ENCODE data around the gene TAX1BP3.

Gene TAX1BP3

DNA sequence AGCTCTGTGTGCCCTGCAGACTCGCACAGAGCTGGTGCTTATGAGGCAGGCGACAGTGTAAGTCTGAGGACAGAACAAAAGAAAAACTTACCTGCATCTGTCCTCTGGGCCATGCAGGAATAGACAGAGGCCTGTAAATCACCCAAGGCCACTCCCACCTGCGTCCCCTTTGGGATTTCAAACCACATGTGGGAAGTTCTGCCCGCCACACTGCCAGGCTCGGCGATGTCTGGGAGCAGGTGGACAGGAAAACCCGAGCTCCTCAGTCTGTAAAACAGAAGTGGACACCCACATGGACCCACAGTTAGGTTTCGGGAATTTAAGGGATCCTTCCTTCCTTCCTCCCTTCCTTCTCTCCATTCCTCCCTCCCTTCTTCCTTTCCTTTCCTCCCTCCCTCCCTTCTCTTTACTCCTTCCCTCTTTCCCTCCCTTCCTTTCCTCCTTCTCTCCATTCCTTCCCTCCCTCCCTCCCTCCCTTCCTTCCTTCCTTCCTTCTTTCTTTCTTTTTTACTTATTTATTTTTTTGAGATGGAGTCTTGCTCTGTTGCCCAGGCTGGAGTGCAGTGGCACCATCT lies 47.1 kb downstream of the TAX1BP3 start:
- TF ChIP-seq POLR2A (IDR thresholded peaks at IDR 0.05; ENCODE audit: extremely low read depth, insufficient read length) (no peak), MYC (IDR thresholded peaks at IDR 0.05; ENCODE audit: low read depth, low read length) (no peak)
- TF ChIP-seq, protein P1, sequence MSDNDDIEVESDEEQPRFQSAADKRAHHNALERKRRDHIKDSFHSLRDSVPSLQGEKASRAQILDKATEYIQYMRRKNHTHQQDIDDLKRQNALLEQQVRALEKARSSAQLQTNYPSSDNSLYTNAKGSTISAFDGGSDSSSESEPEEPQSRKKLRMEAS (IDR thresholded peaks at IDR 0.05; ENCODE audit: low read depth, low read length): no peak
- TF ChIP-seq, protein P2, sequence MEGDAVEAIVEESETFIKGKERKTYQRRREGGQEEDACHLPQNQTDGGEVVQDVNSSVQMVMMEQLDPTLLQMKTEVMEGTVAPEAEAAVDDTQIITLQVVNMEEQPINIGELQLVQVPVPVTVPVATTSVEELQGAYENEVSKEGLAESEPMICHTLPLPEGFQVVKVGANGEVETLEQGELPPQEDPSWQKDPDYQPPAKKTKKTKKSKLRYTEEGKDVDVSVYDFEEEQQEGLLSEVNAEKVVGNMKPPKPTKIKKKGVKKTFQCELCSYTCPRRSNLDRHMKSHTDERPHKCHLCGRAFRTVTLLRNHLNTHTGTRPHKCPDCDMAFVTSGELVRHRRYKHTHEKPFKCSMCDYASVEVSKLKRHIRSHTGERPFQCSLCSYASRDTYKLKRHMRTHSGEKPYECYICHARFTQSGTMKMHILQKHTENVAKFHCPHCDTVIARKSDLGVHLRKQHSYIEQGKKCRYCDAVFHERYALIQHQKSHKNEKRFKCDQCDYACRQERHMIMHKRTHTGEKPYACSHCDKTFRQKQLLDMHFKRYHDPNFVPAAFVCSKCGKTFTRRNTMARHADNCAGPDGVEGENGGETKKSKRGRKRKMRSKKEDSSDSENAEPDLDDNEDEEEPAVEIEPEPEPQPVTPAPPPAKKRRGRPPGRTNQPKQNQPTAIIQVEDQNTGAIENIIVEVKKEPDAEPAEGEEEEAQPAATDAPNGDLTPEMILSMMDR (IDR thresholded peaks at IDR 0.05; ENCODE audit: low read depth, low read length): no peak
- no peak for DNase-seq (ENCODE audit: low read depth)
- H3K4me3 ChIP-seq (ENCODE audit: low read depth, low read length): no peak overlapping the region

DNA sequence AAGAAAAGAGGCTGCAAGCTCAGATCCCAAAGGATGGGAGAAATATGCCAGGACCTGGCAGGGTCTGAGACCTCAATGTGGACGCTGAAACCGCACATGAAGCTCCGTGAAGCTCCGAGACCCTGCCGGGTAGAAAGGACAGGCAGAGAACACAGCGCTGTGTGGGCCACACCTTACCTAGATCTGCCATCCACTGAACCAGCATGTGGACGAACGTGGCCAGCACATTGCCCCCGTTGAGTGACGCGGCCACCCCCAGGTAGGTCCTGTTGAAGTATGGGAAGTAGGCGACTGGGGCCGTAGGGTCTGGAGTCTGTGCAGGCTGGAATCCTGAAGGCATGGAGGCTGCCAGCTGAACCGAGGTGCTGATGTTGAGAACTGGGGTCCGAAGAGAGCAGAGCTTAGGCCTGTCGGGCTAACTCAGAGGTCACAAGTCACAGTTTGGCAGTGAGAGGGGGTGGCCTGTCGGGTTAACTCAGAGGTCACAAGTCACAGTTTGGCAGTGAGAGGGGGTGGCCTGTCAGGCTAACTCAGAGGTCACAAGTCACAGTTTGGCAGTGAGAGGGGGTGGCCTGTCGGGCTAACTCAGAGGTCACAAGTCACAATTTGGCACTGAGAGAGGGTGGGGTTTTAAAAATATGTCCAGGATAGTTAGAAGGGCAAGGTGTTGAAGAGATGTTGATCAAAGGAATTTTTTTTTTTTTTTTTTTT lies 53.1 kb downstream of the TAX1BP3 start:
- no peak for DNase-seq (ENCODE audit: low read depth)
- TF ChIP-seq, protein P1 (IDR thresholded peaks at IDR 0.05; ENCODE audit: low read depth, low read length): no peak
- TF ChIP-seq POLR2A (IDR thresholded peaks at IDR 0.05; ENCODE audit: extremely low read depth, insufficient read length) (no peak), MYC (IDR thresholded peaks at IDR 0.05; ENCODE audit: low read depth, low read length) (no peak)
- TF ChIP-seq, protein P2 (IDR thresholded peaks at IDR 0.05; ENCODE audit: low read depth, low read length): no peak
- no peak overlapping the region for H3K4me3 ChIP-seq (ENCODE audit: low read depth, low read length)

DNA sequence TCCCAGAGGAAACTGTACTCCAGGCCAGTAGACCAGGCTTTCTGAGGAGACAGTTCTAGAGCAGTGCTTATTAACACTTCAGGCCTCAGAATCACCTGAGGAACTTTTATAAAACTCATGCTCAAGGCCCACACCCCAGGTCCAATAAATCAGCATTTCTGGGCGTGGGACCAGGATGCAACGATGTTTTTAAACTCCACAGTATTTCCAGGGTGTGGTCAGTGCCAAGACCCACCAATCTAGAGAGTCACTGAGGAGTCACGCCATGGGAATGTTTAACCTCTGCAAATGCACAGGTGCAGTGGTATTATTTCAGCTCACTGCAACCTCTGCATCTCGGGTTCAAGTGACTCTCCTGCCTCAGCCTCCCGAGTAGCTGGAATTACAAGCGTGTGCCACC lies 55.3 kb downstream of the TAX1BP3 start:
- H3K4me3 ChIP-seq (ENCODE audit: low read depth, low read length): no peak overlapping the region
- DNase-seq (ENCODE audit: low read depth): no peak
- TF ChIP-seq, protein P2 (IDR thresholded peaks at IDR 0.05; ENCODE audit: low read depth, low read length): no peak
- TF ChIP-seq MYC (IDR thresholded peaks at IDR 0.05; ENCODE audit: low read depth, low read length): no peak
- no peak for TF ChIP-seq POLR2A (IDR thresholded peaks at IDR 0.05; ENCODE audit: extremely low read depth, insufficient read length)
- TF ChIP-seq, protein P1 (IDR thresholded peaks at IDR 0.05; ENCODE audit: low read depth, low read length): no peak

Measured in NB4 (cell line).